OCI-LY7 (cell line): ENCODE results near the gene ARVCF. TPM values are rescaled to one million over a fixed set of nuclear protein-coding genes. Genes with fewer than 3 reads are reported as not detected.

Experiments used
- BruUV-seq: library from RNA; stranded (reverse); fragments of 400-500 nt; replicated peaks from 2 replicates; lab custom pipeline; 2021; lab: Mats Ljungman, UMichigan
- CTCF ChIA-PET: fragments of 300-600 bp; sonication (Branson Sonifier 250); formaldehyde crosslinking; loops from one replicate; lab custom pipeline; 2022; ENCODE audit warnings: antibody characterized with exemption; ENCODE audit not compliant: unreplicated experiment; lab: Charles Lee
- POLR2A ChIA-PET: fragments of 300-600 bp; sonication (Branson Sonifier 250); formaldehyde crosslinking; loops from one replicate; lab custom pipeline; 2022; ENCODE audit warnings: antibody characterized with exemption; lab: Charles Lee
- DNase-seq: peaks from one replicate; pipeline ENCODE4 v3.0.0-alpha.2; 2015; ENCODE audit warnings: low spot score
- H2AFZ ChIP-seq: fragments of 200-600 bp; sonication (generic), shearing (Covaris generic); 2 replicates; pipeline ENCODE4 v1.6.1; 2014; ENCODE audit warnings: mild to moderate bottlenecking, antibody characterized with exemption, low read length, moderate library complexity
- H3K27ac ChIP-seq: fragments of 200-600 bp; sonication (generic); 2 replicates; pipeline ENCODE4 v1.5.1; 2014; ENCODE audit warnings: mixed run types, low read depth, mild to moderate bottlenecking, moderate library complexity, low read length, inconsistent platforms; ENCODE audit not compliant: poor library complexity, severe bottlenecking
- H3K36me3 ChIP-seq: fragments of 200-600 bp; sonication (generic); 2 replicates; pipeline ENCODE4 v1.6.1; 2014; ENCODE audit warnings: mild to moderate bottlenecking, antibody characterized with exemption, low read length, moderate library complexity, mixed read lengths; ENCODE audit not compliant: insufficient read depth
- H3K4me1 ChIP-seq: fragments of 200-600 bp; sonication (generic); 2 replicates; pipeline ENCODE4 v1.5.1; 2014; ENCODE audit warnings: mild to moderate bottlenecking, low read length; ENCODE audit not compliant: insufficient read depth, poor library complexity, severe bottlenecking
- H3K4me2 ChIP-seq: fragments of 200-600 bp; sonication (generic); 2 replicates; pipeline ENCODE4 v1.6.1; 2014; ENCODE audit warnings: mild to moderate bottlenecking, low read length
- H3K4me3 ChIP-seq: fragments of 200-600 bp; sonication (generic); 2 replicates; pipeline ENCODE4 v1.5.1; 2014; ENCODE audit warnings: mild to moderate bottlenecking, low read depth, low read length; ENCODE audit not compliant: poor library complexity, severe bottlenecking
- H3K79me2 ChIP-seq: fragments of 200-600 bp; sonication (generic); 2 replicates; pipeline ENCODE4 v1.6.1; 2016; ENCODE audit warnings: low read depth, mild to moderate bottlenecking, low read length, moderate library complexity, mixed read lengths; ENCODE audit not compliant: insufficient read depth
- H3K9me2 ChIP-seq: fragments of 200-600 bp; sonication (generic); 2 replicates; pipeline ENCODE4 v1.6.1; 2016; ENCODE audit warnings: mild to moderate bottlenecking, low read length, mixed read lengths; ENCODE audit not compliant: insufficient read depth
- H3K9me3 ChIP-seq: fragments of 200-600 bp; sonication (generic); 2 replicates; pipeline ENCODE4 v1.6.1; 2014; ENCODE audit warnings: mild to moderate bottlenecking, mixed run types, low read length, mixed read lengths
- H4K20me1 ChIP-seq: fragments of 200-600 bp; sonication (generic); 2 replicates; pipeline ENCODE4 v1.6.1; 2014; ENCODE audit warnings: mild to moderate bottlenecking, antibody characterized with exemption, low read length, moderate library complexity, mixed read lengths; ENCODE audit not compliant: insufficient read depth
- CTCF ChIP-seq: fragments of 200-600 bp; sonication (generic); conservative IDR thresholded peaks from 2 replicates; pipeline ENCODE4 v1.5.1; 2014; ENCODE audit warnings: mild to moderate bottlenecking, antibody characterized with exemption, low read length, moderate library complexity, mixed read lengths
- EZH2phosphoT487 ChIP-seq: fragments of 200-600 bp; sonication (generic); IDR thresholded peaks from 2 replicates; pipeline ENCODE4 v1.6.1; 2018; ENCODE audit warnings: low read depth, borderline replicate concordance, mild to moderate bottlenecking, mixed run types, antibody characterized with exemption, low read length, moderate library complexity, mixed read lengths
- intact Hi-C: fragments of 100-400 bp; cut with micrococcal nuclease; formaldehyde crosslinking; loops from one replicate; pipeline ENCODE4 v1.10.0; 2022; ENCODE audit not compliant: unreplicated experiment
- total RNA-seq, 2 experiments: library from RNA; depleted of rRNA in 1 of 2; stranded (reverse); fragments of >200 nt in 1 of 2; shearing (Covaris generic) in 1 of 2; gene quantifications; 2 replicates each; pipeline ENCODE4 v1.2.3, GENCODE V29; 2014 to 2022

The ARVCF gene
- total RNA-seq, 2 experiments from 2014 or later = 2.9 to 3.8 TPM

GRCh38 chr22:19996694-19997384 lies 19.8 kb downstream of the ARVCF start:
- CTCF ChIA-PET = no interaction called here
- no peaks in the 10 kb centered on the region for H3K79me2 ChIP-seq
- H3K4me2 ChIP-seq = no peak overlapping the region
- DNase-seq = no peak
- no peaks in the 10 kb centered on the region for H3K4me1 ChIP-seq
- no peak overlapping the region for H3K4me3 ChIP-seq
- intact Hi-C loops = no loop called here
- BruUV-seq = no TSS peak
- POLR2A ChIA-PET = no interaction called here
- H3K36me3 ChIP-seq = no peaks in the 10 kb centered on the region
- no peaks in the 10 kb centered on the region for H4K20me1 ChIP-seq
- H3K9me2 ChIP-seq = no peaks in the 10 kb centered on the region
- H3K9me3 ChIP-seq = no peaks in the 10 kb centered on the region
- no peak for TF ChIP-seq CTCF
- TF ChIP-seq EZH2phosphoT487 = no peak
- no peak overlapping the region for H2AFZ ChIP-seq
- H3K27ac ChIP-seq = no peak overlapping the region

- no peak for DNase-seq
- Histone ChIP-seq H3K27ac (no peak overlapping the region), H3K4me2 (no peak overlapping the region), H3K9me3 (no peaks in the 10 kb centered on the region), H3K4me3 (no peak overlapping the region), H3K36me3 (no peaks in the 10 kb centered on the region), H3K4me1 (no peaks in the 10 kb centered on the region), H2AFZ (no peak overlapping the region), H3K9me2 (no peaks in the 10 kb centered on the region), H4K20me1 (no peaks in the 10 kb centered on the region), H3K79me2 (no peaks in the 10 kb centered on the region)
- TF ChIP-seq EZH2phosphoT487 (no peak), CTCF (no peak)
- ChIA-PET POLR2A (no interaction called here), CTCF (no interaction called here)
- intact Hi-C loops = no loop called here
- BruUV-seq = no TSS peak
Measured at GRCh38 chr22:19995611-19996339, 20.8 kb downstream of the ARVCF start.
